K562 (cell line): ENCODE measurements around the gene GPR139. TPM values are rescaled to one million over a fixed set of nuclear protein-coding genes. Genes with fewer than 3 reads are reported as not detected.

ENCODE experiments used
- ATAC-seq: fragments of 200-7000 bp; cut with Tn5 transposase; 3 replicates; pipeline ENCODE4 v1.9.1; 2020; ENCODE audit warnings: moderate library complexity
- BruUV-seq: library from RNA; stranded (reverse); fragments of 400-500 nt; replicated peaks from 2 replicates; lab custom pipeline; 2021; lab: Mats Ljungman, UMichigan
- CTCF ChIA-PET: fragments of 300-600 bp; formaldehyde crosslinking; extraction: SDS; loops from one replicate; lab custom pipeline; 2021; ENCODE audit warnings: low intra/inter-chr PET ratio; lab: Yijun Ruan, JAX
- POLR2A ChIA-PET: fragments of 300-600, 350-650 bp; sonication (Branson Sonifier 250); formaldehyde crosslinking; extraction: SDS; loops from one replicate; lab custom pipeline; 2021; ENCODE audit warnings: antibody characterized with exemption, inconsistent platforms; lab: Yijun Ruan, JAX
- DNase-seq, 4 experiments: peaks; one replicate each; pipeline versions ENCODE4 v3.0.0 to v3.0.0-alpha.2; 2011 to 2018; ENCODE audit warnings: low spot score in 3 of 4, mixed read lengths in 3 of 4; ENCODE audit errors: extremely low read depth in 1 of 4
- FAIRE-seq: peaks from 2 replicates; lab custom pipeline; 2011; peaks lifted over from hg19 to GRCh38; lab: Jason Lieb, UNC
- H2AFZ ChIP-seq: 2 replicates; pipeline ENCODE4 v1.6.0; 2011; ENCODE audit warnings: low read depth, low read length, control low read depth, inconsistent platforms
- H3K27ac ChIP-seq: fragments of 200-600 bp; 3 replicates; pipeline ENCODE4 v1.8.0; 2011; ENCODE audit warnings: low read depth, mild to moderate bottlenecking, control low read depth, inconsistent platforms, low read length, moderate library complexity, mixed read lengths; ENCODE audit errors: extremely low read depth
- H3K27me3 ChIP-seq, 2 experiments: fragments of 300-600 bp in 1 of 2; 2 replicates in 1 of 2; 3 replicates in 1 of 2; pipeline versions ENCODE4 v1.6.0 to v1.8.0; 2011; ENCODE audit warnings: inconsistent platforms in 2 of 2, low read length in 2 of 2, mild to moderate bottlenecking in 1 of 2, mixed read lengths in 1 of 2, moderate library complexity in 1 of 2; ENCODE audit not compliant: control insufficient read depth in 2 of 2, insufficient read depth in 2 of 2
- H3K36me3 ChIP-seq: fragments of 300-600 bp; 3 replicates; pipeline ENCODE4 v1.8.0; 2011; ENCODE audit warnings: mild to moderate bottlenecking, low read length, inconsistent platforms; ENCODE audit not compliant: control insufficient read depth, insufficient read depth
- H3K4me1 ChIP-seq, 2 experiments: fragments of 200-600 bp in 1 of 2; replicated peaks in 1 of 2; 2 replicates in 1 of 2; 3 replicates in 1 of 2; pipeline versions ENCODE4 v1.5.1 to v1.8.0; 2011; ENCODE audit warnings: inconsistent platforms in 2 of 2, low read length in 2 of 2, mild to moderate bottlenecking in 1 of 2, mixed read lengths in 1 of 2, moderate library complexity in 1 of 2; ENCODE audit not compliant: control insufficient read depth in 2 of 2, insufficient read depth in 2 of 2
- H3K4me2 ChIP-seq: 2 replicates; pipeline ENCODE4 v1.6.1; 2011; ENCODE audit warnings: low read length, control low read depth, inconsistent platforms, mixed read lengths; ENCODE audit not compliant: insufficient read depth
- H3K4me3 ChIP-seq: fragments of 200-600 bp; sonication (generic), shearing (Covaris generic); 2 replicates; pipeline ENCODE4 v1.5.1; 2016; ENCODE audit warnings: control low read depth, inconsistent platforms
- H3K79me2 ChIP-seq: fragments of 200-600 bp; 3 replicates; pipeline ENCODE4 v1.8.0; 2011; ENCODE audit warnings: low read length, inconsistent platforms; ENCODE audit not compliant: control insufficient read depth, insufficient read depth
- H3K9ac ChIP-seq, 2 experiments: 2 replicates each; pipeline versions ENCODE4 v1.6.0 to v1.6.1; 2011; ENCODE audit warnings: low read depth in 2 of 2, low read length in 2 of 2, control low read depth in 1 of 2, inconsistent platforms in 1 of 2, mild to moderate bottlenecking in 1 of 2, mixed read lengths in 1 of 2; ENCODE audit not compliant: insufficient read depth in 1 of 2
- H3K9me1 ChIP-seq: one replicate; pipeline ENCODE4 v1.6.0; 2011; ENCODE audit warnings: inconsistent platforms, mild to moderate bottlenecking, low read length, moderate library complexity; ENCODE audit not compliant: control insufficient read depth, insufficient read depth
- H3K9me3 ChIP-seq: replicated peaks from 2 replicates; pipeline ENCODE4 v1.5.1; 2011; ENCODE audit warnings: low read depth, low read length, inconsistent platforms; ENCODE audit not compliant: control insufficient read depth, insufficient read depth
- H4K20me1 ChIP-seq: replicated peaks from 2 replicates; pipeline ENCODE4 v1.6.1; 2011; ENCODE audit warnings: low read length, inconsistent platforms, mixed read lengths; ENCODE audit not compliant: control insufficient read depth, insufficient read depth
- CTBP1 ChIP-seq: fragments of 450-650 bp; IDR thresholded peaks from 2 replicates; pipeline ENCODE4 v1.6.1; 2016; ENCODE audit warnings: borderline replicate concordance
- SP2 ChIP-seq: IDR thresholded peaks from 2 replicates; pipeline ENCODE4 v1.6.1; 2011; ENCODE audit warnings: mild to moderate bottlenecking, low read depth, low read length, moderate library complexity; ENCODE audit not compliant: poor library complexity, severe bottlenecking; ENCODE audit errors: extremely low read depth
- TCF7L2 ChIP-seq: fragments of 150-350 bp; IDR thresholded peaks from 2 replicates; pipeline ENCODE4 v1.6.1; 2016; ENCODE audit warnings: low read depth, mild to moderate bottlenecking, low read length, moderate library complexity
- ZC3H11A ChIP-seq: IDR thresholded peaks from 2 replicates; pipeline ENCODE4 v1.6.1; 2012; ENCODE audit warnings: low read depth, low read length, improper control_type of control experiment
- ZNF79 ChIP-seq: fragments of 250-450 bp; sonication (Bioruptor Pico); IDR thresholded peaks from 2 replicates; pipeline ENCODE4 v1.4.0; 2020; ENCODE audit warnings: low read depth, mild to moderate bottlenecking, moderate library complexity
- WGBS: fragments of 100-300 bp; shearing (Covaris generic); methylation state at CpG from one replicate; pipeline ENCODE4 v1.1.6; 2016; ENCODE audit warnings: low coverage, mixed read lengths; ENCODE audit not compliant: insufficient coverage; ENCODE audit errors: missing lambda C conversion rate; 5-methylcytosine and 5-hydroxymethylcytosine counted together
- in situ Hi-C: fragments of 300-500 bp; cut with MboI; formaldehyde crosslinking; loops from 4 replicates; pipeline ENCODE4 v1.15.0; 2018; ENCODE audit warnings: inconsistent platforms, mixed read lengths
- intact Hi-C: fragments of 100-400 bp; cut with micrococcal nuclease; formaldehyde crosslinking; loops from 2 replicates; pipeline ENCODE4 v1.14.2; 2022
- polyA plus RNA-seq, 8 experiments: library from polyadenylated mRNA; depleted of rRNA in 4 of 8; stranded (reverse) in 5 of 8; unstranded in 3 of 8; fragments of >200 nt; fragmentation: Nextera tagmentation in 2 of 8; fragmentation: Illumina TruSeq in 1 of 8; extraction: Ambion mirVana in 2 of 8; extraction: Trizol in 1 of 8; gene quantifications; 2 replicates each; pipeline versions ENCODE4 v1.2.1 to v1.2.3, GENCODE V29; 2011 to 2014; ENCODE audit warnings: inconsistent platforms in 1 of 8, missing spikeins in 1 of 8
- total RNA-seq, 7 experiments: library from RNA; depleted of rRNA in 6 of 7; stranded (reverse); fragments of >200 nt in 6 of 7; fragmentation: Illumina TruSeq in 2 of 7; extraction: Trizol in 2 of 7; gene quantifications; 2 replicates each; pipeline versions ENCODE4 v1.2.1 to v1.2.3, GENCODE V29; 2011 to 2021; ENCODE audit warnings: low replicate concordance in 1 of 7
- TF ChIP-seq, protein P1 (sequence below): sonication (generic); IDR thresholded peaks from 2 replicates; pipeline ENCODE4 v1.6.1; 2016

Gene GPR139
- total and polyA plus RNA-seq, 9 of the 15 experiments (the other 6 are each of a cell fraction or from before 2014, with no cell fraction given), result not detected

DNA sequence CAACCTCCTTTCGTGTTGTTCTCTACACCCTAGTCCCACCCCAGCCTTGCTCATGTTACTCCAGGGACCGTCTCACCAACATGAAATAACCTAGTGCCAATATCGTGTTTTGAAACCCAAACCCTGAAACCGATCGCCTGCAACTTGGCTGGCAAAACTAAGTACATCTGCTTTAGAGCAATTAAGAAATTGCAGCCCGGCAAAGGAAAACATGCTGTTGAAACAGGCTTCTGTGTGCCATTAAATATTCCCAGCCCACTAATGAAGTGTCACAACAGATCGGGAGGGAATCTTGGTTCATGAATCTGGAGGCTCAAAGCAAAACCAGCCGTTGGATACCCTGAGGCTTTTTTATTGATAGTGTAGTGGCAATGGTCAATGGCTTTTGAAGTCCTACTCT, 48.3 kb upstream of the GPR139 start (continued):
- TF ChIP-seq TCF7L2 (no peak), ZC3H11A (no peak), CTBP1 (no peak)
- TF ChIP-seq, protein P1, sequence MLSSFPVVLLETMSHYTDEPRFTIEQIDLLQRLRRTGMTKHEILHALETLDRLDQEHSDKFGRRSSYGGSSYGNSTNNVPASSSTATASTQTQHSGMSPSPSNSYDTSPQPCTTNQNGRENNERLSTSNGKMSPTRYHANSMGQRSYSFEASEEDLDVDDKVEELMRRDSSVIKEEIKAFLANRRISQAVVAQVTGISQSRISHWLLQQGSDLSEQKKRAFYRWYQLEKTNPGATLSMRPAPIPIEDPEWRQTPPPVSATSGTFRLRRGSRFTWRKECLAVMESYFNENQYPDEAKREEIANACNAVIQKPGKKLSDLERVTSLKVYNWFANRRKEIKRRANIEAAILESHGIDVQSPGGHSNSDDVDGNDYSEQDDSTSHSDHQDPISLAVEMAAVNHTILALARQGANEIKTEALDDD, result no peak

DNA sequence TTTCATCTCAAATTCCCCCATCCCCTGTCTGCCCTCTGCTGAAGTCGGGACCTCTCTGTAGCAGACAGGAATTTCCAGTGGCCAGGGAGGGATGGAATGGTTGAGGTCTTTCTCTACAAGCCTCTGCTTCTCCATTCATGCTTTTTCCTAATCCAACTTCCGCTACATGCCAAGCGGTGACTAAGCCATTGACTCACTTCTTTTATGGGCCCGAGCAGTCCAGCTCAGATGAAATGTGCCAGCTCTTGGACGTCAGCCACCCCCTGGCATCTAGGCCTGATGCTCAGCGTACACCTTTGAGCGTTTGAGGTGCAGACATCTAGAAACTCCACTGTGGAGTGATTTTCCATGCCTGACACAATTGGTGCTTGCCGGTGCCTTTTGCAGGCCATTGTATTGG, 40.7 kb upstream of the GPR139 start:
- 2% methylated on average over 8 of the region's 8 CpGs for WGBS
- CTCF ChIA-PET, result no interaction called here
- no peak for ATAC-seq

More for the DNA sequence above, 40.7 kb upstream of the GPR139 start:
- no peaks in the 10 kb centered on the region for H3K79me2 ChIP-seq
- in situ Hi-C loops, result no loop called here
- H3K4me2 ChIP-seq, result no peak overlapping the region
- H3K36me3 ChIP-seq, result no peaks in the 10 kb centered on the region
- POLR2A ChIA-PET, result no interaction called here
- peaks cover 0 to 4% of the 10 kb centered on the region in 2 experiments; a peak in 1 of 5 replicates for H3K27me3 ChIP-seq
- intact Hi-C loops, result no loop called here
- H3K9me1 ChIP-seq, result no peaks in the 10 kb centered on the region
- no peaks in the 10 kb centered on the region for H3K9me3 ChIP-seq
- no peak overlapping the region for H3K9ac ChIP-seq
- no peak for FAIRE-seq
- no TSS peak for BruUV-seq
- no peaks in the 10 kb centered on the region for H3K4me1 ChIP-seq
- TF ChIP-seq ZNF79 (CRISPR knock-in tag), result no peak
- TF ChIP-seq SP2, result no peak
- H4K20me1 ChIP-seq, result no peaks in the 10 kb centered on the region
- H3K27ac ChIP-seq, result no peak overlapping the region
- H3K4me3 ChIP-seq, result no peak overlapping the region
- H2AFZ ChIP-seq, result no peak overlapping the region
- no peak for DNase-seq
